AG04449 (cell line): ENCODE measurements around the gene ZNF526.
A peak's percentile ranks its signal among the peaks of the same experiment; 100 is the strongest.

Experiments used
- CTCF ChIA-PET: fragments of 350-600 bp; formaldehyde crosslinking; extraction: SDS; loops from one replicate; lab custom pipeline; 2021; ENCODE audit warnings: antibody characterized with exemption; lab: Yijun Ruan, JAX
- POLR2A ChIA-PET: fragments of 400-600, 350-600 bp; formaldehyde crosslinking; extraction: SDS; loops from one replicate; lab custom pipeline; 2020; ENCODE audit warnings: antibody characterized with exemption, inconsistent platforms; lab: Yijun Ruan, JAX
- DNase-seq: peaks from one replicate; pipeline ENCODE4 v3.0.0-alpha.2; 2010; ENCODE audit warnings: low read depth, low spot score
- H3K4me3 ChIP-seq: 2 replicates; pipeline ENCODE4 v1.5.1; 2011; ENCODE audit warnings: low read depth, mild to moderate bottlenecking, control low read depth, low read length
- TF ChIP-seq, protein P1 (sequence below): IDR thresholded peaks from one replicate; pipeline ENCODE4 v1.5.1; 2011; ENCODE audit warnings: mild to moderate bottlenecking, moderate library complexity, low read length, control low read depth, inconsistent platforms; ENCODE audit not compliant: insufficient read depth; ENCODE audit errors: missing control alignments

Gene ZNF526

DNA sequence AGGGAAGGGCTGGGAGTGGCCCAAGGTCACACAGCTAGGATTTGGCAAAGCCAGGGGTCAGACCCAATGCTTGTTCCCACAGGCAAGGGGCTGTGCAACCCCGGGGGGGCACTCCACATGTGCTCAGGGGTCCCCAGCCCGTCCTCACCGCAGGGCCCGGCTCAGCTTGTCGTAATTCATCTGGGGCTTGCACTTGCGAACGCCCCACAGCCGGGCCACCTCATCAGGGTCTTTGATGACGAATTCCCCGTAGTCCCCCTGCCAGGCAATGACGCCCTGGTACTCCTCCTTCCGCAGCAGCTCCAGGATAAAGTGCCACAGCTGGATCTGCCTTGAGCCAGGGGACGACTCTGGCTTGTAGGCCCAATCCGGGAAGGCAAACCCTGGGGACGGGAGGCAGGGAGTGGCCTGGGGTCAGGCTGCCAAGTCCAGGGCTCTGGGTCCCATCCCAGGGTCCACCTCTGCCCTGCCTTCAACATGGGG is 30.1 kb downstream of the ZNF526 start:
- POLR2A ChIA-PET, result interaction anchor here (0.9 kb wide), 1 partner anchor 28 kb away, joined by 3 read pairs; no protein-coding TSS in a partner anchor
- CTCF ChIA-PET, result interaction anchor here (1.2 to 14.9 kb wide), 5 partner anchors 29 to 151 kb away, joined by 4 to 258 read pairs (median 146); partner anchors contain the start of gene POU2F2
- no peak for DNase-seq
- TF ChIP-seq, protein P1, sequence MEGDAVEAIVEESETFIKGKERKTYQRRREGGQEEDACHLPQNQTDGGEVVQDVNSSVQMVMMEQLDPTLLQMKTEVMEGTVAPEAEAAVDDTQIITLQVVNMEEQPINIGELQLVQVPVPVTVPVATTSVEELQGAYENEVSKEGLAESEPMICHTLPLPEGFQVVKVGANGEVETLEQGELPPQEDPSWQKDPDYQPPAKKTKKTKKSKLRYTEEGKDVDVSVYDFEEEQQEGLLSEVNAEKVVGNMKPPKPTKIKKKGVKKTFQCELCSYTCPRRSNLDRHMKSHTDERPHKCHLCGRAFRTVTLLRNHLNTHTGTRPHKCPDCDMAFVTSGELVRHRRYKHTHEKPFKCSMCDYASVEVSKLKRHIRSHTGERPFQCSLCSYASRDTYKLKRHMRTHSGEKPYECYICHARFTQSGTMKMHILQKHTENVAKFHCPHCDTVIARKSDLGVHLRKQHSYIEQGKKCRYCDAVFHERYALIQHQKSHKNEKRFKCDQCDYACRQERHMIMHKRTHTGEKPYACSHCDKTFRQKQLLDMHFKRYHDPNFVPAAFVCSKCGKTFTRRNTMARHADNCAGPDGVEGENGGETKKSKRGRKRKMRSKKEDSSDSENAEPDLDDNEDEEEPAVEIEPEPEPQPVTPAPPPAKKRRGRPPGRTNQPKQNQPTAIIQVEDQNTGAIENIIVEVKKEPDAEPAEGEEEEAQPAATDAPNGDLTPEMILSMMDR, result no peak
- no peak overlapping the region; the same call in 1 of the 2 replicates for H3K4me3 ChIP-seq

DNA sequence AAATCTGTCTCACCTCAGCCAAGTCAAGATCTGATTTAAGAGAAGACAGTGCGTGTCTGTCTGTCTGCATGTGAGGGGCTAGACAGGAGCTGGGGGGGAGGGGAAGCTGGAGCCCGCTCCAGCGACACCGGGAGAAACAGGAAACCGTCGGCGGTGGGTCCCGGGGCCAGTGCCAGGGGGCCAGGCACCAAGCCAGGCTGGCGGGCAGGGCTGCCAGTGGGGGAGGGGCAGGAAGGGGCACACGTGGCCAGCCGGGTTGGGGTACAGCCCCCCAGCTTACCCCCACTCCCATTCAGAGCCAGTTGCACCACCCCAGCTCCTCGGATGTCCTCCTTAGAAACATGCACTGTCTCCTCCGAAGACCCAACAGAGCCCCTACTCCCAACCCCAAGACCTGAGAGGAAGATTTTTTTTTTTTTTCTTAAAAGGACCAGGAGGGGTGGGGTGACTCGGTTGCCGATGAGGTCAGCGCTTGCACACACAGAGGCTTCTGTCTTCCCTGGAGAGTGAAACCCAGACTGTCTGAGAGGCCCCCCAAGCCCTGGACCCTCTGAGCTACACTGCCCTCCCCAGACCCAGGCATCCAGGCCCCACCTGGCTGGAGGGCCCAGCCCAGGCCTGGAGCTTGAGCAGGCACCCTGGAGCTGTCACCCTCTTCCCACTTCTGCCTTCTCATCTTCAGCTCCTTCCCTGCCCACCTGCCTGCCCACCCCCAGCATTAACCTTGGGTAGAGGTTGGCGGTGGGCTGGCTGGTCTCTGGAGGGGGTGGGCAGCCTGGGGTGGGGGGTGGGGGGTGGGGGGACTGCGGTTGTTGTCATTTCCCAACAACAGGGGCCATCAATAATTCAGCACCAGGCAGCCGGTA is 30.8 kb downstream of the ZNF526 start:
- TF ChIP-seq, protein P1, result no peak
- ChIA-PET POLR2A (interaction anchor here (0.9 to 1.5 kb wide), 2 partner anchors 27 to 29 kb away, joined by 3 to 5 read pairs; no protein-coding TSS in a partner anchor), CTCF (interaction anchor here (1.4 to 14.9 kb wide), 4 partner anchors 29 to 150 kb away, joined by 3 to 258 read pairs (median 130); no protein-coding TSS in a partner anchor)
- no peak for DNase-seq
- H3K4me3 ChIP-seq, result peak overlapping the region; percentile 96

GRCh38 chr19:42251572-42252358 is 31.7 kb downstream of the ZNF526 start:
- CTCF ChIA-PET, result interaction anchor here (0.6 to 14.9 kb wide), 4 partner anchors 8 to 42 kb away, joined by 3 to 258 read pairs (median 129); no protein-coding TSS in a partner anchor

GRCh38 chr19:42252365-42253244 is 32.5 kb downstream of the ZNF526 start:
- no peak for DNase-seq
- ChIA-PET CTCF (interaction anchor here (13.7 to 14.9 kb wide), 2 partner anchors 27 to 42 kb away, joined by 255 to 258 read pairs; no protein-coding TSS in a partner anchor), POLR2A (interaction anchor here (1.5 kb wide), 1 partner anchor 27 kb away, joined by 5 read pairs; no protein-coding TSS in a partner anchor)
- TF ChIP-seq, protein P1, result no peak
- H3K4me3 ChIP-seq, result peak overlapping the region; percentile 96

More at GRCh38 chr19:42251572-42252358, 31.7 kb downstream of the ZNF526 start:
- H3K4me3 ChIP-seq, result peak overlapping the region; percentile 96
- POLR2A ChIA-PET, result interaction anchor here (0.8 to 1.5 kb wide), 2 partner anchors 9 to 28 kb away, joined by 4 to 5 read pairs; partner anchors contain the start of gene GSK3A
- DNase-seq, result no peak
- TF ChIP-seq, protein P1, result no peak
